Stimulated activated CD4-positive, alpha-beta T cell treated with anti-CD3 and anti-CD28 coated beads, Interleukin-1b, Interleukin-23, amount 100 ng/mL, for 48 hours (primary cell): ENCODE results near the gene PNKP.

Experiments used
- DNase-seq: peaks from one replicate; pipeline ENCODE4 v3.0.0-alpha.2; 2020

The PNKP gene

GRCh38 chr19:49874503-49875157 is 7.3 kb upstream of the PNKP start:
- DNase-seq, result no peak

GRCh38 chr19:49873834-49874233 is 6.5 kb upstream of the PNKP start:
- no peak for DNase-seq

GRCh38 chr19:49873129-49873521 is 5.7 kb upstream of the PNKP start:
- DNase-seq, result no peak

GRCh38 chr19:49872245-49873128 is 5.1 kb upstream of the PNKP start:
- DNase-seq, result no peak

GRCh38 chr19:49871349-49871985 is 4.1 kb upstream of the PNKP start:
- DNase-seq, result no peak

GRCh38 chr19:49870309-49870901 is 3.0 kb upstream of the PNKP start:
- no peak for DNase-seq

- peak; percentile 92 for DNase-seq
These were observed 2.3 kb upstream of the PNKP start for GRCh38 chr19:49869484-49870308.

GRCh38 chr19:49869009-49869483 is 1.7 kb upstream of the PNKP start:
- no peak for DNase-seq

- no peak for DNase-seq
These were observed 2.5 kb downstream of the PNKP start for GRCh38 chr19:49864890-49865289.

GRCh38 chr19:49863935-49864320 is 3.4 kb downstream of the PNKP start:
- DNase-seq, result no peak

- DNase-seq, result no peak
These were observed 4.0 kb downstream of the PNKP start for GRCh38 chr19:49863254-49863934.

- no peak for DNase-seq
These were observed 4.8 kb downstream of the PNKP start for GRCh38 chr19:49862391-49863253.

GRCh38 chr19:49861541-49862378 is 5.6 kb downstream of the PNKP start:
- no peak for DNase-seq

GRCh38 chr19:49861107-49861506 is 6.3 kb downstream of the PNKP start:
- no peak for DNase-seq

GRCh38 chr19:49860336-49861102 is 6.9 kb downstream of the PNKP start:
- no peak for DNase-seq

- DNase-seq, result no peak
These were observed 7.6 kb downstream of the PNKP start for GRCh38 chr19:49859682-49860335.

GRCh38 chr19:49858088-49858985 is 9.0 kb downstream of the PNKP start:
- no peak for DNase-seq

- no peak for DNase-seq
These were observed 9.6 kb downstream of the PNKP start for GRCh38 chr19:49857838-49858087.
